H1 (cell line): ENCODE results near the gene MAGEB4. TPM values are rescaled to one million over a fixed set of nuclear protein-coding genes. Genes with fewer than 3 reads are reported as not detected.

ENCODE experiments used
- CTCF ChIA-PET: fragments of 300-600 bp; sonication (Branson Sonifier 250); formaldehyde crosslinking; loops from one replicate; lab custom pipeline; 2021; ENCODE audit not compliant: partially characterized antibody; lab: Charles Lee
- POLR2A ChIA-PET: fragments of 300-600 bp; sonication (Branson Sonifier 250); formaldehyde crosslinking; loops from one replicate; lab custom pipeline; 2021; ENCODE audit warnings: inconsistent platforms; ENCODE audit not compliant: partially characterized antibody; lab: Charles Lee
- DNase-seq, 2 experiments: peaks; one replicate each; pipeline versions ENCODE4 v3.0.0 to v3.0.0-alpha.2; 2010 to 2022; ENCODE audit warnings: low spot score in 2 of 2, low read depth in 1 of 2, mixed read lengths in 1 of 2
- FAIRE-seq: peaks from 2 replicates; lab custom pipeline; 2011; peaks lifted over from hg19 to GRCh38; lab: Jason Lieb, UNC
- H2AFZ ChIP-seq: 2 replicates; pipeline ENCODE4 v1.8.1; 2012; ENCODE audit warnings: low read length, inconsistent platforms
- H2AK5ac ChIP-seq: 2 replicates; pipeline ENCODE4 v1.6.1; 2013; ENCODE audit warnings: low read depth, low read length
- H2BK120ac ChIP-seq: replicated peaks from 2 replicates; pipeline ENCODE3; 2013; ENCODE audit warnings: low read depth, low read length, inconsistent platforms
- H2BK12ac ChIP-seq: 2 replicates; pipeline ENCODE4 v1.6.1; 2013; ENCODE audit warnings: low read depth, low read length
- H2BK15ac ChIP-seq: 2 replicates; pipeline ENCODE4 v1.6.1; 2013; ENCODE audit warnings: low read length
- H2BK20ac ChIP-seq: 2 replicates; pipeline ENCODE4 v1.6.1; 2013; ENCODE audit warnings: low read length
- H2BK5ac ChIP-seq: 2 replicates; pipeline ENCODE4 v1.6.1; 2013; ENCODE audit warnings: low read depth, low read length
- H3K14ac ChIP-seq: 2 replicates; pipeline ENCODE4 v1.6.1; 2013; ENCODE audit warnings: inconsistent platforms; ENCODE audit not compliant: insufficient read length
- H3K18ac ChIP-seq: 2 replicates; pipeline ENCODE4 v1.6.1; 2013; ENCODE audit warnings: low read length; ENCODE audit errors: extremely low read depth
- H3K23ac ChIP-seq: 2 replicates; pipeline ENCODE4 v1.6.1; 2013; ENCODE audit warnings: inconsistent platforms; ENCODE audit not compliant: insufficient read length
- H3K23me2 ChIP-seq: 2 replicates; pipeline ENCODE4 v1.6.1; 2013; ENCODE audit warnings: low read depth, low read length
- H3K27ac ChIP-seq: 2 replicates; pipeline ENCODE4 v1.6.1; 2011; ENCODE audit warnings: low read depth, low read length, inconsistent platforms
- H3K27me3 ChIP-seq, 4 experiments: replicated peaks in 1 of 4; 1 replicate in 1 of 4; 2 replicates in 3 of 4; pipeline versions ENCODE4 v1.6.1 to v1.8.1; 2011 to 2013; ENCODE audit warnings: low read length in 3 of 4, mild to moderate bottlenecking in 3 of 4, inconsistent platforms in 2 of 4, mixed read lengths in 2 of 4, moderate library complexity in 1 of 4; ENCODE audit not compliant: control insufficient read depth in 3 of 4, insufficient read depth in 3 of 4; ENCODE audit errors: extremely low read depth in 1 of 4
- H3K36me3 ChIP-seq, 4 experiments: 2 replicates each; pipeline versions ENCODE4 v1.6.1 to v1.8.1; 2011 to 2013; ENCODE audit warnings: mild to moderate bottlenecking in 4 of 4, low read length in 3 of 4, moderate library complexity in 2 of 4, control low read depth in 1 of 4, inconsistent platforms in 1 of 4; ENCODE audit not compliant: insufficient read depth in 4 of 4, control insufficient read depth in 2 of 4
- H3K4ac ChIP-seq: replicated peaks from 2 replicates; pipeline ENCODE3; 2013; ENCODE audit warnings: low read length, low read depth, mixed read lengths, inconsistent platforms; ENCODE audit not compliant: insufficient read length
- H3K4me1 ChIP-seq, 4 experiments: replicated peaks in 1 of 4; 1 replicate in 1 of 4; 2 replicates in 3 of 4; pipeline versions ENCODE4 v1.6.1 to v1.8.1; 2011 to 2013; ENCODE audit warnings: low read length in 3 of 4, inconsistent platforms in 2 of 4, mixed read lengths in 1 of 4; ENCODE audit not compliant: insufficient read depth in 4 of 4, control insufficient read depth in 3 of 4
- H3K4me2 ChIP-seq, 2 experiments: 2 replicates each; pipeline versions ENCODE4 v1.6.1 to v1.8.1; 2011 to 2013; ENCODE audit warnings: low read depth in 2 of 2, low read length in 2 of 2, control low read depth in 1 of 2, inconsistent platforms in 1 of 2, mild to moderate bottlenecking in 1 of 2; ENCODE audit not compliant: insufficient read depth in 1 of 2
- H3K4me3 ChIP-seq, 4 experiments: fragments of 200-600, 300-600 bp in 1 of 4; sonication (generic), shearing (Covaris generic), sonication (Bioruptor Twin) in 1 of 4; 2 replicates each; pipeline versions ENCODE4 v1.5.1 to v1.8.1; 2011 to 2016; ENCODE audit warnings: low read length in 4 of 4, low read depth in 3 of 4, control low read depth in 2 of 4, inconsistent platforms in 2 of 4, mild to moderate bottlenecking in 2 of 4, mixed read lengths in 1 of 4, moderate library complexity in 1 of 4; ENCODE audit not compliant: insufficient read depth in 2 of 4; ENCODE audit errors: extremely low read depth in 1 of 4
- H3K56ac ChIP-seq: replicated peaks from 2 replicates; pipeline ENCODE3; 2013; ENCODE audit warnings: low read depth, mild to moderate bottlenecking, mixed read lengths, low read length, inconsistent platforms; ENCODE audit not compliant: insufficient read length
- H3K79me1 ChIP-seq: 2 replicates; pipeline ENCODE4 v1.6.1; 2013; ENCODE audit warnings: low read depth, low read length, control low read depth
- H3K79me2 ChIP-seq, 2 experiments: 2 replicates each; pipeline versions ENCODE4 v1.6.1 to v1.8.1; 2012 to 2013; ENCODE audit warnings: low read length in 2 of 2, mild to moderate bottlenecking in 2 of 2, inconsistent platforms in 1 of 2; ENCODE audit not compliant: insufficient read depth in 2 of 2, control insufficient read depth in 1 of 2
- H3K9ac ChIP-seq, 4 experiments: replicated peaks in 1 of 4; 1 replicate in 1 of 4; 2 replicates in 3 of 4; pipeline versions ENCODE4 v1.6.1 to v1.8.1; 2011 to 2013; ENCODE audit warnings: low read depth in 3 of 4, low read length in 3 of 4, control low read depth in 2 of 4, mild to moderate bottlenecking in 2 of 4, moderate library complexity in 2 of 4, inconsistent platforms in 1 of 4; ENCODE audit errors: extremely low read depth in 1 of 4
- H3K9me3 ChIP-seq, 2 experiments: 2 replicates each; pipeline versions ENCODE4 v1.6.1 to v1.8.1; 2012 to 2013; ENCODE audit warnings: mild to moderate bottlenecking in 2 of 2, moderate library complexity in 2 of 2, control low read depth in 1 of 2, inconsistent platforms in 1 of 2, low read depth in 1 of 2, low read length in 1 of 2, mixed read lengths in 1 of 2; ENCODE audit not compliant: insufficient read depth in 2 of 2
- H4K20me1 ChIP-seq, 2 experiments: replicated peaks in 1 of 2; 2 replicates each; pipeline versions ENCODE3 to v1.8.1; 2011 to 2013; ENCODE audit warnings: inconsistent platforms in 2 of 2, low read length in 2 of 2, mild to moderate bottlenecking in 1 of 2; ENCODE audit not compliant: insufficient read depth in 2 of 2, control insufficient read depth in 1 of 2
- H4K5ac ChIP-seq: 2 replicates; pipeline ENCODE4 v1.6.1; 2013; ENCODE audit warnings: low read length, low read depth, mixed read lengths, inconsistent platforms; ENCODE audit not compliant: insufficient read length
- H4K8ac ChIP-seq: 2 replicates; pipeline ENCODE4 v1.8.0; 2013; ENCODE audit warnings: mild to moderate bottlenecking, moderate library complexity, low read length, inconsistent platforms; ENCODE audit not compliant: insufficient read depth; ENCODE audit errors: extremely low read depth
- H4K91ac ChIP-seq: replicated peaks from 2 replicates; pipeline ENCODE3; 2013; ENCODE audit warnings: low read length, mixed read lengths, inconsistent platforms; ENCODE audit not compliant: insufficient read length
- BCL11A ChIP-seq, 2 experiments: IDR thresholded peaks; one replicate each; pipeline ENCODE4 v1.6.1; 2011; ENCODE audit warnings: low read depth in 2 of 2, low read length in 2 of 2, mild to moderate bottlenecking in 2 of 2
- CHD2 ChIP-seq: IDR thresholded peaks from 2 replicates; pipeline ENCODE4 v1.6.1; 2012; ENCODE audit warnings: low read length, improper control_type of control experiment
- WGBS, 2 experiments: shearing (Covaris generic) in 1 of 2; methylation state at CpG; one replicate each; pipeline versions ENCODE4 v1.1.6 to v1.1.7; 2013 to 2015; ENCODE audit warnings: low lambda C conversion rate in 2 of 2, mixed read lengths in 2 of 2, inconsistent platforms in 1 of 2, low coverage in 1 of 2, missing lambda C conversion rate in 1 of 2; ENCODE audit not compliant: insufficient replicate concordance in 2 of 2, insufficient coverage in 1 of 2, insufficient read length in 1 of 2; ENCODE audit errors: extremely low coverage in 1 of 2, missing lambda C conversion rate in 1 of 2; 5-methylcytosine and 5-hydroxymethylcytosine counted together
- polyA plus RNA-seq, 7 experiments: library from polyadenylated mRNA; depleted of rRNA in 3 of 7; stranded (reverse) in 5 of 7; unstranded in 2 of 7; fragments of >200 nt in 5 of 7; fragments of 200-250 nt in 2 of 7; gene quantifications; 1 replicate in 5 of 7; 2 replicates in 1 of 7; 4 replicates in 1 of 7; pipeline versions ENCODE4 v1.2.1 to v1.2.3, GENCODE V29; 2011 to 2013; ENCODE audit warnings: missing spikeins in 2 of 7, mixed read lengths in 2 of 7
- total RNA-seq: library from RNA; stranded (reverse); fragmentation: NEBNext Ultra II Directional; extraction: Animal tissue kit (Norgen Biotek cat#: 25700); gene quantifications from 2 replicates; pipeline ENCODE4 v1.2.1, GENCODE V29; 2021

The MAGEB4 gene
- total and polyA plus RNA-seq, 2 of the 8 experiments (the other 6 are each of a cell fraction or from before 2014, with no cell fraction given) = not detected

- Histone ChIP-seq H3K79me2 (no peaks in the 10 kb centered on the region), H3K56ac (no peak overlapping the region), H3K18ac (no peak overlapping the region), H2AFZ (no peak overlapping the region), H4K5ac (no peak overlapping the region), H2BK15ac (no peak overlapping the region), H3K9ac (no peak overlapping the region), H2BK5ac (no peak overlapping the region), H2BK20ac (no peak overlapping the region), H3K27ac (no peak overlapping the region), H2BK12ac (no peak overlapping the region), H3K4me3 (no peak overlapping the region), H3K9me3 (no peaks in the 10 kb centered on the region), H3K23me2 (no peaks in the 10 kb centered on the region), H3K4me1 (no peaks in the 10 kb centered on the region), H2BK120ac (no peak overlapping the region), H4K20me1 (no peaks in the 10 kb centered on the region), H3K14ac (no peak overlapping the region), H3K79me1 (no peaks in the 10 kb centered on the region), H2AK5ac (no peak overlapping the region), H3K36me3 (no peaks in the 10 kb centered on the region), H3K27me3 (no peaks in the 10 kb centered on the region), H4K8ac (no peak overlapping the region), H3K4ac (no peak overlapping the region), H4K91ac (no peak overlapping the region), H3K23ac (no peak overlapping the region), H3K4me2 (no peak overlapping the region)
- no peak for FAIRE-seq
- no peak for DNase-seq
- WGBS, 2 experiments = 0% methylated on average over 1 of the region's 1 CpG; no CpG with 5 or more reads in 1 of the 2 experiments
- ChIA-PET POLR2A (no interaction called here), CTCF (no interaction called here)
- TF ChIP-seq CHD2 = no peak
- TF ChIP-seq BCL11A (IDR thresholded peaks at IDR 0.05; ENCODE audit: low read depth in 2 of 2, low read length in 2 of 2) = no peak
Observed at GRCh38 chrX:30278365-30278764, 36.6 kb downstream of the MAGEB4 start.
